ENCODE measurements around the gene CLIP1. TPM values are rescaled to one million over a fixed set of nuclear protein-coding genes. Genes with fewer than 3 reads are reported as not detected.

Gene CLIP1
- total and polyA plus RNA-seq, 2 of the 8 experiments (the other 6 are each of a cell fraction or from before 2014, with no cell fraction given): 19.0 to 27.6 TPM

GRCh38 chr12:122275459-122275858 lies 147.0 kb downstream of the CLIP1 start:
- no peaks in the 10 kb centered on the region for H3K27me3 ChIP-seq (replicated peaks in 1 of 4; ENCODE audit: control insufficient read depth in 3 of 4, extremely low read depth in 1 of 4, insufficient read depth in 3 of 4, low read length in 3 of 4)
- H3K9ac ChIP-seq (replicated peaks in 1 of 4; ENCODE audit: extremely low read depth in 1 of 4, low read depth in 3 of 4, low read length in 3 of 4): no peak overlapping the region
- CTCF ChIA-PET (ENCODE audit: partially characterized antibody): interaction anchor here (0.6 kb wide), 1 partner anchor 88 kb away, joined by 3 read pairs; no protein-coding TSS in a partner anchor
- no peaks in the 10 kb centered on the region for H3K9me3 ChIP-seq (ENCODE audit: insufficient read depth in 2 of 2, low read depth in 1 of 2, low read length in 1 of 2)
- H4K5ac ChIP-seq (ENCODE audit: insufficient read length, low read depth, low read length): no peak overlapping the region
- H2BK20ac ChIP-seq (ENCODE audit: low read length): no peak overlapping the region
- DNase-seq (ENCODE audit: low read depth in 1 of 2, low spot score in 2 of 2): no peak
- no peak overlapping the region for H4K91ac ChIP-seq (replicated peaks; ENCODE audit: insufficient read length, low read length)
- no peak overlapping the region for H2AFZ ChIP-seq (ENCODE audit: low read length)
- FAIRE-seq: no peak
- H3K79me1 ChIP-seq (ENCODE audit: low read depth, low read length): no peaks in the 10 kb centered on the region
- no peaks in the 10 kb centered on the region for H3K4me1 ChIP-seq (replicated peaks in 1 of 4; ENCODE audit: control insufficient read depth in 3 of 4, insufficient read depth in 4 of 4, low read length in 3 of 4)
- H3K14ac ChIP-seq (ENCODE audit: insufficient read length): no peak overlapping the region
- H2AK5ac ChIP-seq (ENCODE audit: low read depth, low read length): no peak overlapping the region
- no peak overlapping the region for H3K23ac ChIP-seq (ENCODE audit: insufficient read length)
- H3K27ac ChIP-seq (ENCODE audit: low read depth, low read length): no peak overlapping the region
- H3K56ac ChIP-seq (replicated peaks; ENCODE audit: insufficient read length, low read depth, low read length): no peak overlapping the region
- no peak overlapping the region for H3K4me2 ChIP-seq (ENCODE audit: insufficient read depth in 1 of 2, low read depth in 2 of 2, low read length in 2 of 2)
- H2BK120ac ChIP-seq (replicated peaks; ENCODE audit: low read depth, low read length): no peak overlapping the region
- no peaks in the 10 kb centered on the region for H3K79me2 ChIP-seq (ENCODE audit: control insufficient read depth in 1 of 2, insufficient read depth in 2 of 2, low read length in 2 of 2)
- H4K20me1 ChIP-seq (replicated peaks in 1 of 2; ENCODE audit: control insufficient read depth in 1 of 2, insufficient read depth in 2 of 2, low read length in 2 of 2): no peaks in the 10 kb centered on the region
- H3K23me2 ChIP-seq (ENCODE audit: low read depth, low read length): no peaks in the 10 kb centered on the region
- H3K4ac ChIP-seq (replicated peaks; ENCODE audit: insufficient read length, low read depth, low read length): no peak overlapping the region
- no peak overlapping the region for H3K18ac ChIP-seq (ENCODE audit: extremely low read depth, low read length)
- H4K8ac ChIP-seq (ENCODE audit: extremely low read depth, insufficient read depth, low read length): no peak overlapping the region
- H3K4me3 ChIP-seq (ENCODE audit: extremely low read depth in 1 of 4, insufficient read depth in 2 of 4, low read depth in 3 of 4, low read length in 4 of 4): no peak overlapping the region
- H3K36me3 ChIP-seq (ENCODE audit: control insufficient read depth in 2 of 4, insufficient read depth in 4 of 4, low read length in 3 of 4): 0 out of 8 replicates have a peak, but pooled peaks cover 0 to 2% (median 0%) of the 10 kb centered on the region in 4 experiments
- no peak overlapping the region for H2BK5ac ChIP-seq (ENCODE audit: low read depth, low read length)
- no peak overlapping the region for H2BK12ac ChIP-seq (ENCODE audit: low read depth, low read length)
- WGBS, 2 experiments (ENCODE audit: extremely low coverage in 1 of 2, insufficient coverage in 1 of 2, insufficient read length in 1 of 2, insufficient replicate concordance in 2 of 2, low coverage in 1 of 2, low lambda C conversion rate in 2 of 2, missing lambda C conversion rate in 1 of 2): 83% methylated on average over 7 of the region's 8 CpGs; no CpG with 5 or more reads in 1 of the 2 experiments
- POLR2A ChIA-PET (ENCODE audit: partially characterized antibody): no interaction called here
- no peak overlapping the region for H2BK15ac ChIP-seq (ENCODE audit: low read length)
- TF ChIP-seq GTF2F1 (IDR thresholded peaks at IDR 0.05; ENCODE audit: borderline replicate concordance, low read depth, low read length) (no peak), USF2 (IDR thresholded peaks at IDR 0.05; ENCODE audit: low read length) (no peak), TCF12 (IDR thresholded peaks at IDR 0.05; ENCODE audit: low read depth, low read length) (no peak)

Measured in H1 (cell line).